Spleen (tissue), 7 donors: ENCODE data around the gene PRCD.

Experiments
- POLR2A ChIP-seq, 3 donors: fragments of 450-650 bp; IDR thresholded peaks; one replicate each; pipeline ENCODE4 v1.5.1; 2017; ENCODE audit warnings: antibody characterized with exemption in 3 of 3, mild to moderate bottlenecking in 1 of 3
- POLR2AphosphoS5 ChIP-seq, 3 donors: sonication (generic); formaldehyde crosslinking; IDR thresholded peaks; one replicate each; pipeline ENCODE4 v1.5.1; 2017; ENCODE audit warnings: antibody characterized with exemption in 3 of 3
- TF ChIP-seq, protein P1 (sequence below), 11 experiments: fragments of 200-600 bp in 7 of 11; fragments of 450-650 bp in 4 of 11; sonication (generic) in 4 of 11; IDR thresholded peaks in 8 of 11; conservative IDR thresholded peaks in 3 of 11; 1 replicate in 7 of 11; 2 replicates in 4 of 11; pipeline versions ENCODE4 v1.4.0 to v1.8.0; 2016 to 2021; ENCODE audit warnings: antibody characterized with exemption in 11 of 11, inconsistent platforms in 4 of 11, mild to moderate bottlenecking in 1 of 11
- donor health status: DM: no; HTN: no; CAD: no; lungs with moderate emphysema.
- donor health status: DM: no; HTN: no; CAD: no.
- donor health status: DM: no; HTN: no; CAD: no.

GRCh38 chr17:76517638-76518038, 22.2 kb upstream of the PRCD start:
- TF ChIP-seq, protein P1, sequence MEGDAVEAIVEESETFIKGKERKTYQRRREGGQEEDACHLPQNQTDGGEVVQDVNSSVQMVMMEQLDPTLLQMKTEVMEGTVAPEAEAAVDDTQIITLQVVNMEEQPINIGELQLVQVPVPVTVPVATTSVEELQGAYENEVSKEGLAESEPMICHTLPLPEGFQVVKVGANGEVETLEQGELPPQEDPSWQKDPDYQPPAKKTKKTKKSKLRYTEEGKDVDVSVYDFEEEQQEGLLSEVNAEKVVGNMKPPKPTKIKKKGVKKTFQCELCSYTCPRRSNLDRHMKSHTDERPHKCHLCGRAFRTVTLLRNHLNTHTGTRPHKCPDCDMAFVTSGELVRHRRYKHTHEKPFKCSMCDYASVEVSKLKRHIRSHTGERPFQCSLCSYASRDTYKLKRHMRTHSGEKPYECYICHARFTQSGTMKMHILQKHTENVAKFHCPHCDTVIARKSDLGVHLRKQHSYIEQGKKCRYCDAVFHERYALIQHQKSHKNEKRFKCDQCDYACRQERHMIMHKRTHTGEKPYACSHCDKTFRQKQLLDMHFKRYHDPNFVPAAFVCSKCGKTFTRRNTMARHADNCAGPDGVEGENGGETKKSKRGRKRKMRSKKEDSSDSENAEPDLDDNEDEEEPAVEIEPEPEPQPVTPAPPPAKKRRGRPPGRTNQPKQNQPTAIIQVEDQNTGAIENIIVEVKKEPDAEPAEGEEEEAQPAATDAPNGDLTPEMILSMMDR (IDR thresholded peaks at IDR 0.05 in 8 of 11, conservative IDR thresholded peaks at IDR 0.05 in 3 of 11), result no peak
- TF ChIP-seq POLR2AphosphoS5 (IDR thresholded peaks at IDR 0.05) (no peak), POLR2A (IDR thresholded peaks at IDR 0.05) (no peak)
